SH-SY5Y (cell line): ENCODE measurements around the gene TMEM187.

Experiments used
- GATA2 ChIP-seq: IDR thresholded peaks from 2 replicates; pipeline ENCODE4 v1.6.1; 2011; ENCODE audit warnings: mild to moderate bottlenecking, low read depth, low read length
- GATA3 ChIP-seq: IDR thresholded peaks from 2 replicates; pipeline ENCODE4 v1.6.1; 2011; ENCODE audit warnings: low read depth, mild to moderate bottlenecking, low read length, moderate library complexity

TMEM187 gene, protein sequence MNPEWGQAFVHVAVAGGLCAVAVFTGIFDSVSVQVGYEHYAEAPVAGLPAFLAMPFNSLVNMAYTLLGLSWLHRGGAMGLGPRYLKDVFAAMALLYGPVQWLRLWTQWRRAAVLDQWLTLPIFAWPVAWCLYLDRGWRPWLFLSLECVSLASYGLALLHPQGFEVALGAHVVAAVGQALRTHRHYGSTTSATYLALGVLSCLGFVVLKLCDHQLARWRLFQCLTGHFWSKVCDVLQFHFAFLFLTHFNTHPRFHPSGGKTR

DNA sequence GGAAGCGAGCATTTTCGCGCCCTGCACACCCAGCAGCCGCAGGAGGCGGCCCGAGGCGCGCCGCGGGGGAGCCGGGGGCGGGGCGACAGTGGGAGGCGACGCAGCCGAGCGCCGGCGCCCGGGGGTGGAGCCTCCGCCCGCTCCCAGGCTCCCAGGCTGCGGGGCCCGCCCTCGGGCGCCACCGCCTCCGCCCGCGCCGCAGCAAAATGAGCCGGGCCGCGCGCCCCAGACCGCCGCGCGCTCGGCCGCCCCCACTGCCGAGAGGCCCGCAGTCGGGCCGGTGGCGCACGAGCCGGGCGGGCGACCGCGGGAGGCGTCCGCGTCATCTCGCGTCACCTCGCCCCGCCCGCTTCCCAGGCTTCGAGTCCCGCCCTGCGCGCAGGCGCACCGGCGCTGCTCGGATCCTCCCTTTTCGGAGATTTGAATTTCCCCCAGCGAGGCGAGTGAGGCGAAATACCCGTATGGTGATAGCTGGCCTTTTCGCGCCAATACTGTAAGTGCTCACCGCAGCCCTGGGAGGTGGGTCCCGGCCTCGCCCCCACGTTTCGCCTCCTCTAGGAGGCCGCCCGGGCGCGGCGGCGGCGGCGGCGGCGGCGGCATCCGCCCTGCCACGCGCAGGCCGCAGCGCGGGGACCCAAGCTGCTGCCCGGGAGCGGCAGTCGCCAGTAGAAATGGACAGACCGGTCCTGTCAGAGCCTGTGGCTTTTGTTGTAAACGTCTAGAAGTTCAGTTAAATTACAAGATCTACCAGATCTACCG, at the start of gene TMEM187:
TSS of gene TMEM187 (plus strand) at position 387 of the 759 bp plus-strand sequence. CDS start 9,309 bp downstream, outside the sequence.
- TF ChIP-seq GATA3 (no peak), GATA2 (no peak)

DNA sequence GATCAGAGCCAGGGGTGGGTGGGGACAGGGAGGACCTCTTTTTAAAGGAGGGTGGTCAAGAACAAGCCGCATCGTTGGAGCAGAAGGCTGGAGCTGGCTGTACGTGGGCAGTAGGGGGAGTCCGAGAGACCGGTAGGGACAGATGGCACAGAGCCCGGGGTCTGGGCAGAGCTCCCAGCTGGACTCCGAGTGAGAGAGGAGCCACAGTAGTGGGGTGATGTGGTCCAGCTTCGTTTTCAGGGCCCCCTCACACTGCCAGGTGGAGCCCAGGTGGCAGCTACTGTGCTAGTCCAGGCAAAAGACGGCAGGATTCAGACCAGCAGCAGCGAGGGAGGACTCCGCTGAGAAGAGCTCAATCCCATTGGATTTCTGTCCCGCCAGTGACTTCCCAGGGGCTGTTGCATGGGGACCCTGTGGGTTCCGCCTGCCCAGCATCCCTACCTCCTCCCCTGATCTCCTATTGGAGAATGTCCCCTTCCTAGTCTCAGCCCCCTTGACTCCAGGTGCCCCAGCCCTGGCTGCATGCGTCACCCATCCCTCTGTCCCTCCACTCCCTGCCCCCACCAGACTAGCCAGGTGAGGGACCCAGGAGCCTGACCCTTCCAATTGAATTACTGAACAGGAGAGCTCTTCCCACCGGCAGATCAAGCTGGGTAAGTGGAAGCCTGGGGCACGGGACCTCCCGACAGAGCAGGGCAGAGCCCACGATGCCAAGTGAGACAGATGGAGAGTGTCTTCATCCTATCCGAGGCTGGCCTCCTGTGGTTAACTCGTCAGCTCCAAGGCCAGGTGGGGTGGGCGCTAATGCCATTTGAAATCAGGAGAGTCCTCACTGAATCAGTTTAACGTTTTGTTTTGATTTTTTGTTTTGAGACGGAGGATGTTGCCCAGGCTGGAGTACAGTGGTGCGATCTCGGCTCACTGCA, 49.4 kb upstream of the TMEM187 start:
- TF ChIP-seq GATA2 = no peak
- no peak for TF ChIP-seq GATA3

DNA sequence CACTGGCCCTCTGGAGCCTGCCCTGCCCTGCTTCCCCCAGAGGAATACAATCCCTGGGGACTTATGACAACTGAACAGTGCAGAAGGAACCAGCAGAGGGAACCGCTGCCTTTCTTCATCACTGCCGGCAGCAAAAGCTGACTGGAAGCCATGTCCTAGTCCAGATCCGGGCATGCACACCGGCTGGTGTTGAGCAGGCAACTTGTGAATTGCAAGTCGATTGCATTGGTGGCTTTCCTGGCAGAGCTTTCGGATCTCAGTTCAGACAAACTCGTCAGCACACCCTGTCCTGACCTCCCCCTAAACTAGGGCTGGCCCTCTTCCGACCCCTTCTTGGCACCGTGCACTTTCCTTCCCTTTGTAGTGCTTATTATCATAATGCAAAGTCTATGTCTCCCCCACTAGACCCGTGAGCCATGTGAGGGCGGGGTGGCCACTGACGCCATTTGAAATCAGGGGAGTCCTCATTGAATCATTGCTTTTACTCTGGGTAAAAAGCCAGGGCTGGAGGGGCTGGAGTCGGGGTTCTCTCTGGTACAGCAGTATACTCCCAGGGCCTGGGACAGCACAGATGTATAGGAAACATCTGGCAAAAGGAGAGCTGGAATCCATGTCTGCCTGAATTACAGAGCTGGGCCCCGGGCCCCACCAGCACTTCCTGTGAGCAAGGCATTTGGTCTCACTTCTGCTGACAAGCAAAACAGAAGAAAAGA, 48.2 kb upstream of the TMEM187 start:
- TF ChIP-seq GATA2 (no peak), GATA3 (no peak)

DNA sequence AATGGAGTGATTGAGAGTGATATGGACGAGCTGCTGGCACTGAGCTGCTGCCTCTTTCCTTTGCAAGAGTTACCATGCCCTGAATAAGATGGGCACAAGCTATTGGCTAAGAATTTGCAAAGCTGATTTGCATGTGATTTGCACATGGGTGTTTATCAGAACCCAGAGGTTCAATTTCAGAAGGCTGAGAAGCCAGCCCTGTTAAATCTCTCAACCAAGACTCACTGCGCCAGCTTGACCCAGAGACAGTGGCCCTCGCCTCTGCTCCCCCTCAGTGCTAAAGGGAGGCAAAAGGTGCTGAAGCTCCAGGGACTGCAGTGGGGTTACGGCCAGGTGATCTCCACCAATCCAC, 47.2 kb upstream of the TMEM187 start:
- TF ChIP-seq GATA3 (no peak), GATA2 (no peak)

DNA sequence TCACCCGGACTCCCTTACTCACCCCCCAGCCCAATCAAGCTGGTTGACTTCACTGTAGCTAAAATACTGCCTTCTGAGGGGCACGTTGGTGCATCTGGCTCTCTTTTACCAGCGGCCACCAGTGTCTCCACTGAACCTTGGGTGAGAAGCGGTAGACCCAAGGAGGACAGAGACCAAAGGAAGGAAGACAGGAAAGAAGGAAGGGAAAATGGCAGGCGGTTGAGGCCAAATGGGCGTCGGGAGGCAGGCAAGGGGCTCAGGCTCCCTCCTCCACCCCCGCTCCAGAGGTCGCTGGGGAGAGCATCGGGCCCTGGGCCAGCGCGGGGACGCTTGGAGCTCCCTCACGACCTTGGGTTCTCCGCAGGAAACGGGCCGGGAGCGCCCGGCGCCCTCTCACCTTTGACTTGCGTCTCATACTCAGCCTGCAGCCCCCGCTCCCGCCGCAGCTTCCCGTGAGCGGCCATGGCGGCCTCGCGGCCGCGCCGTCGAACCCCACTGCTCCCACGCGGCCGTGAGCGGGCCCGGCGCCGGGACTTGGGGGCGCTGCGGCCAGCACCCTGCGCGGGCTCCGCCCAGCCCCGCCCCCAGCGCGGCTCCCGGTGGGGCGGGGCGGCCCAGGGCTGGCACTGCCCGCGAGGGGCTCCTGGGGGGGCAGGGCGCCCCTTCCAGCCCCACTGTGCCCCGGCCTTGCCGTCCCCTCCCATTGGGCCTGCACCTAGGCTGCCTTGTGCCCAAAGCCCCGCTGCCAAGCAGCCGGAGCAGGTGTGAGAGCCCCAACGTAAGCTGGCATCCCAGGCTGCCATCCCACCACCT, 46.6 kb upstream of the TMEM187 start, which contains the start of gene ARHGAP4:
TSS of gene ARHGAP4 (minus strand) at position 526 of the 813 bp plus-strand sequence. CDS start at position 464, 62 bp downstream.
- TF ChIP-seq GATA2 (no peak), GATA3 (no peak)

DNA sequence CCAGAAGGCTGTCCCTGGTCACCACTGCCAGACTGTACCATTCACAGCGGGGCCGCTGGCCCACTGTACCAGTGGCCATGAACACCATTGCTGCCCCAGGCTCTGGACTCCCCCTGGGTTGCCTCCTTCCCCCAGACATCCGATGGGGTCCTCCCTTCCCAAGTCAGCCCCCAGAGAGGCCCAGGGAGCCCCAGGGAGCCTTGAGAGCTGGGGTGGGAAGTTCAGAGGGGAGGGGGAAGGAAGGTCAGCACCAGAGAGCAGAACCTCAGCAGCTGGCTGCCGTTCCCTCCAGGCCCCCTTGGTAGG, 46.0 kb upstream of the TMEM187 start:
- TF ChIP-seq GATA3 (no peak), GATA2 (no peak)

DNA sequence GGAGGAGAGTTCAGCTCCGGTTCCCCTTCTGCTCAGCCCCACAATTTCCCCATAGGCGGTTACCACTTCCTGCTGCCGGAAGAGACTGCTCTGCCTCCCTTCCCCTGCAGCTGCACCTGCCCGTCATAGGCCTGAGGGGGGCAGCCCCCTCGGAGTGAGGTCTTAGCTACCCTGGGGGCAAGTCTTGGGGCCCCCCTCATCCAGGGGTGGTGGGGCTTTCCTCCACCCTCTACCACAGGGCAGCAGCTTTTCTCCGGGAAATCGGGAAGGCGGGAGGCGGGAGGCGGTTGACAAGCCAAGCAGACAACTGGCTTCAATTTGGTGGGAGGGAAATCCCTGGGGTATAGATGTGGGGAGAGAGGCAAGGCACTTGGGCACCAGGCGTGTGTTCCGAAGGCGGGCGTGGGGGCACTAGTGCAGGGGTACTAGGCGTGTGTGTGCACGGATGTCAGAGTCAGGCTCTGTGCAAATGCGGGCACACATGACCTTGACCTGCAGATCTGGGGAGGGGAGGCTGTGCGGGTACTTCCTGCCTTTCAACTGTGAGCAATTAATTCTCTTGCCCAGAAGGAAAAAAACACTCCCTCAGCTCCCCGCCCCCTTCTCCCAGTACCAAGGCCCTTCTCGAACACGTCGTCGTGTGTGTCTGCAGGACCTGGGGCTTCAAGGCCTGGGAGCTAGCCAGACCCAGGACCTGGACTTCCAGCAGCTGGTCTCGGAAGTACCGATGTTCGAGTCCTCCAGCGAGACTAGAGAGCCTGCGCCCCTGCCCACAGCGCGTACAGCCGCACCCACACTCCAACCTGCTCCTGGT, 45.5 kb upstream of the TMEM187 start:
- TF ChIP-seq GATA2 = no peak
- no peak for TF ChIP-seq GATA3

DNA sequence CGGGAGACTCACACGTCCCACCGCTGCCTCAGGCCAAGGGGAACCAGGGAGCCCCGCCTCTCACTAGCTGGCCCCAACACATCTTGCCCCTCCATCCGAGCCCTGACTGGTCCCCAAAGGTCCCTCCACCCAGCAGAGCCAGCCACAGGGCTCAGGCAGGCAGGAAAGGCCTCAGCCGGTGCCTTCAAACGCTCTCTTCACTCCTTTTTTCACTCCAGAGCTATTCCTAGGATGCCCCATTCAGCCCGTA, 45.0 kb upstream of the TMEM187 start:
- TF ChIP-seq GATA2 (no peak), GATA3 (no peak)

DNA sequence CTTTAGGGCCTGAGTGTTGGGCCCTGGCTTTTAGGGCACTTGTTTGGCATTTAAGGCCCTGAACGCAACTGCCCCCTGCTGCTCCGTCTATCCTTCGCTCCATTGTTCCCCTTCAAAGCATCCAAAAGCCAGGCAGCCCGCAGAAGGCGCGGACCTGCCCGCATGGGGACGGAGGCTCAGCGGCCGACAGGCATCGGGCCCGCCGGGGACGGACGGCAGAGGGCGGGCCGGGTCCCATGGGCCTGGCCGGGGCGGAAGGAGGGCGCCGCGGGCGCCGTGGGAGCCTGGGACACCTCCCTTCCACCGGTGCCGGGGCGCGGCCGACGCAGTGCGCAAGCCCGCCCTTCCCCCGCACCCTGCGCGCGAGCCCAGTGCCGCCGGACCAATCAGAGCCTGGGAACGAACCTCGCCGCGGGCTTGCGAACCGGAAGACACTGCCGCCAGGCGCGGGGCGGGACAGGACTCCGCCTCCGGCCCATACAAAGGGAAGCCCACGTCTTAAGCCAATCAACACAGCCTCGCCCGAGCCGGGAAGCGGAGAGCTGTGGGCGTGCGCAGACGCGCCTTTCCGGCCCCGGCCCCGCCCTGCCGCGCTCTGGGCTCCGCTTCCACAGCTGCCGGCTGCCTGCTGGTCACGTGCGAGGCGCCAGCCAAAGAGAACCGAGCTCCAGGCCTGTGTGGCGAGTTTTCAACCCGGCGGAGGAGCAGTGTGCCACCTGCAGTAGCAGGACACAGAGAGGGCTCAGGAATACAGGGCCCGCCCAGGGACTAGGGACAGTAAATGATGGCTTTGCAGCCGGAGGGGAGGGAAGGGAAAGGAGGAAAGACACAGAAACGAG, 44.4 kb upstream of the TMEM187 start:
- TF ChIP-seq GATA3 (no peak), GATA2 (no peak)

DNA sequence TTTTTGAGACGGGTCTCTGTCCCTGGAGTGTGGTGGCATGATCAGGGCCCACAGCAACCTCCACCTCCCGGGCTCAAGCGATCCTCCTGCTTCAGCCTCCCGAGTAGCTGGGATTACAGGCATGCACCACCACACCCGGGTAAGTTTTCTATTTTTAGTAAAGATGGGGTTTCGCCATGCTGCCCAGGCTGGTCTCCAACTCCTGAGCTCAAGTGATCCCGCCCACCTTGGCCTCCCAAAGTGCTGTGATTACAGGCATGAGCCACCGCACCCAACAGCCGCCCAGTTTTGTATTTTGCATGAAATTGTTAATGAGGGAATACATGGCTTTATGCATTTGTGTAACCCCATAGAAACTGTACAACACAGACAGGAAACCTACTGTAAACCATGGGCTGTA, 43.7 kb upstream of the TMEM187 start:
- TF ChIP-seq GATA3 (no peak), GATA2 (no peak)

DNA sequence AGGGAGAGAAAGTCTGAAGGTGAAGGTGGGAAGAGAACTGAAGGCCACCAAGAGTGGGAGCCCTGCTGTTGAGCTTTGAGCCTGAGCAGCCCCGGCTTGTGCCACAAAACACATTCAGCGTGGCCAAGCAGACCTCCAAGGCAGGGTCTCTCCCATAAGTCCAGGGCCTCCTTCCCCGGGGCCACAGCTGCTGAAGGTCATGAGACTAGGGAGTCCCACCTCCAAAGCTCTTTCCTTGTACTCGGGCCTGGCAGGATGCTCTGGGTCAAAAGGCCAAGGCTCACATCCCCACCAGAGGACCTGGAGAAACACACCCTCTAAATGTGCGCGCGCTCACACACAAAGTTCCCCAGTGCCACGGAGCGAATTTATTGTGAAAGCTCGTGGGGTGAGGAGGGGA, 43.0 kb upstream of the TMEM187 start:
- TF ChIP-seq GATA3 (no peak), GATA2 (no peak)
